GM19455 (cell line): ENCODE results near the gene UBE2Q1.
"Not testable (repeated sequence)": the region's sequence is repeated elsewhere in the genome, so short reads cannot be mapped to it uniquely, and the experiment has no call there.

ENCODE experiments used
- ATAC-seq: cut with Tn5 transposase; IDR thresholded peaks from one replicate; pipeline ENCODE4 v1.9.1; 2021; ENCODE audit not compliant: unreplicated experiment

The UBE2Q1 gene

DNA sequence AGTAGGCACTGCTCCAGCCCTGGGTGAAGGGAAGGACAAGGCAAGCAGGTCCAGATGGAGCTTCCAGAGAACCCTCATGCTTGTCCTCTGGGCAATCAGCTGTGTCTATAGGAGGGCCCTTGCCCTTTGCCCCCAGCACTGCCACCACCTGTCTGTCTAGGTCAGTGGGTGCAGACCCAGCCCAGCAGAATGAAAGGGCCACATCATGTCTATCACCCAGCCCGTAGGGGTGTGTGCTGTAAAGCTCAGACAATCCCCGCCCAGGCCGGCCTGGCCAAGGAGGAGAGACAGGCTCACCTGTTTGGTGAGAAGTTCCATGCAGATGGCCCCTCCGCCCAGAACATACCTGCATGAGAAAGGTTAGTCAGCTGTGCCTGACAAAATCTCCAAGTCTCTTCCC, 7.0 kb downstream of the UBE2Q1 start:
- no peak for ATAC-seq

DNA sequence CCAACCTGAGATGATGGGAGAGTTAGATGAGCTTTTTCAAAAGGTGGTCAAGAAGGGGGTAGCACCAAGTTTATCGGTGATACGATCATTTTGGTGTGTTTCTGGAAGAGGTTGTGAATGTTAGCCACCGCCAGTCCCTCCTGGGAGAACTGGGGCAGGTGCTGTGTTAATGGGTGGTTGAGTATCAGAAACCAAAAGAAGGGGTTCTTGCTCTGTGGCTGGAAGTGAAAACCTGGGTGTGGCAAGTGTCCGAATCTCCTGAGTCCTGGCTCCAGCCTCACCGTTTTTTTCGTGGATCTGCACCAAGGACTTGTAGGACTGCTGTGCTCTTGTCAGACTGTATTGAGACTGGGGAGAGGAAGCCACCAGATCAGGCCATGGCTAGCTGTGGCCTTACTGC, 7.8 kb downstream of the UBE2Q1 start:
- ATAC-seq = no peak

DNA sequence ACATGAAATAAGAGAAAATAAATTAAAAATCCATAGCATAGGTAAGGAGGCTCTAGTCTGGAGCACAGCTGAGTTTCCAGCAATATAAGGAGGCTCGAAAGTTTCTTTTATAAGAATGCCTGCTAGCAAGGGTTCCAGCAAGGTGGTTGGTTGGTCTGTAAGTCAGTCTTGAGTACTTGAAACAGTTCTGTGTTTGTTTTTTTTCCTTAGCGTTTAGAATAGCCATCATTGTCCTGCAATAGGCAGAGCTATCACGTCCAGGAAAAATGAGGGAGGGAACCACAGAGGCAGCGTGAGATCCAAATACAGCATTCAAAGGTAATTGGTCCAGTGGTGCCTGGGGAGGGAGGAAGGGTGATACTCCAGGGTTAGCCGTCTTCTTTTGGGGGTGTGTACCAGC, 8.4 kb downstream of the UBE2Q1 start:
- ATAC-seq = no peak

- no peak for ATAC-seq
These were observed 9.2 kb downstream of the UBE2Q1 start for GRCh38 chr1:154549202-154549770.

DNA sequence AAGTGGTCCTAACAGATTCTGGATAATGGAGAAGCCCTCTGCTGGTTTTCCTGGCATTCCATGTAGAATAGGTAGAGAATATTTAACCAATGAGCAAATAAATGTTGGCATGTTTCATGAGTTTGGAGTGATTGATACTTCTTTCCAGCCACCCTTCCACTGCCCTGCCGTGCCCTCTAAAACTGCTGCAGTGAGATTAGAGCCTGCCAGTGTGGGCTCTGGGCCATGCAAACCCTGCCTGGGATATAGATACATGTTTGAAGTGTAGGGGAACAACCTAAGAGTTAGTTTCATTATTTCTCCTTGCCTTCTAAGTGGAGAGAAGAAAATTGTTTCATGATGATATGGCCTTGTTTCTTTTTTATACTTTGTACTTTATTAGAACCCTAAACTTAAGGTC, 10.4 kb downstream of the UBE2Q1 start:
- ATAC-seq = no peak

DNA sequence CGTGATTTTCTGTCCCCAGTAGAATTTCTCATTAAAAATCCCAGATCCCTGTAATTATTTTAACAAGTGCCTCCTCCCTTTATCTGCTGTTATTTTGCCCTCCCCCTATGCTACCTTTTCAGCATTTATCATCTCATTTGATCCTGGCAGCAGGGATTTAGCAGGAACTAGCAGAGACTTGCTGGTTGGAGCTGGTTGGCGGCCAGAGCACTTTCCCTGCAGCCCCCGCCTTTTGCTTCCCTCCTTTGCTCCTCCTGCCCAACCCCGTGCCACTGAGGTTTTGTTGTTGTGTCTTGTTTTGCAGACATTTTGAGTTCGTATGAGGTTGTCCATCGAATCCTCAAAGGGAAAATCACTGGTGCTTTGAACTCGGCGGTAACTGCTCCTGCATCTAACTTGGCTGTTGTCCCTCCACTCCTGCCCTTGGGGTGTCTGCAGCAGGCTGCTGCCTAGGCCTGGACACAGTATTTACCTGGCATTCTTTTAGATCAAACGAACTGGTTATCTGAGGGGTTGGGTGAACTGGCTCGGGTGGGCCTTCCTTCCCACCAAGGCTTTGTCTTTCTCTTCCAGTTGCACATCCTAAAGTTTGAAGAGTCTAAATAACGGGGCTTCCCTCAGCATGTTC, 11.2 kb downstream of the UBE2Q1 start:
- ATAC-seq = no peak

- ATAC-seq = no peak
These were observed 12.0 kb downstream of the UBE2Q1 start for GRCh38 chr1:154546264-154547063.

DNA sequence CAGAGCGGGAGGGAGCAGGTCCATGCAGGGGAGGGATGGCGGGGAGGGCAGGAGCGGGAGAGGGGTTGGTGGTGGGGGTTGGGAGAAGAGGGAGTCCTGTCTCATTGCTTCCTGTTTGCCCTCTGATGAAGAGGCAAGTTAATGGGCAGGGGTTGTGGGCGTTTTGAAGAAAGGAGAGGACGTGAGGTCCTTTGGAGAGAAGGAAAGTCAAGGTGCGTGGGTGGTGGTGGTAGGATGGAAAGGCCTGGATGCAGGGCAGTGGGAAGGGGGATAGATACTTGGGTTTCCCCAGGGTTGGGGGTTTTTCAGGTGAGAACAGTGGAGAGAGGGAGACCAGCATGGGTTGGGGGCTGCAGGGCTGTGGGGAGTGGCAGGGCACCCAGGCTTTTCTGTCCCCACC, 17.2 kb downstream of the UBE2Q1 start:
- ATAC-seq = no peak

- ATAC-seq = no peak
These were observed 18.7 kb downstream of the UBE2Q1 start for GRCh38 chr1:154539486-154540483.

DNA sequence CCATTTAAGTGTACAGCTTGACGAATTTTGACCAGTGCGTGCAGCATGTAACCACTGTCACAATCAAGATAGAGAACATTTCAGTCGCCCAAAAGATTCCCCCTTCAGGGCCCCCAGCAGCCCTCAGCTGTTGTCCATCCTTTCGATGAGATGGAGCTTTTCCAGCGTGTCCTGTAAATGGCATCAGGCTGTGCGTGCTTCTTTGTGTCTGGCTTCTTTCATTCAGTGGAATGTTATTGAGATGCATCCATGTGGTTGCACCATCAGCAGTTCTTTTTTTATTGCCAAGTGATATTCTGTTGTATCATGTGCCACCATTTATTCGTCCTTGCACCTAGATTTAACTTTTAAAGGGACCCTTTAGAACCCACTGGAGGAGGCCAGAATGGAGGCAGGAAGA, 21.9 kb downstream of the UBE2Q1 start:
- ATAC-seq = no peak

DNA sequence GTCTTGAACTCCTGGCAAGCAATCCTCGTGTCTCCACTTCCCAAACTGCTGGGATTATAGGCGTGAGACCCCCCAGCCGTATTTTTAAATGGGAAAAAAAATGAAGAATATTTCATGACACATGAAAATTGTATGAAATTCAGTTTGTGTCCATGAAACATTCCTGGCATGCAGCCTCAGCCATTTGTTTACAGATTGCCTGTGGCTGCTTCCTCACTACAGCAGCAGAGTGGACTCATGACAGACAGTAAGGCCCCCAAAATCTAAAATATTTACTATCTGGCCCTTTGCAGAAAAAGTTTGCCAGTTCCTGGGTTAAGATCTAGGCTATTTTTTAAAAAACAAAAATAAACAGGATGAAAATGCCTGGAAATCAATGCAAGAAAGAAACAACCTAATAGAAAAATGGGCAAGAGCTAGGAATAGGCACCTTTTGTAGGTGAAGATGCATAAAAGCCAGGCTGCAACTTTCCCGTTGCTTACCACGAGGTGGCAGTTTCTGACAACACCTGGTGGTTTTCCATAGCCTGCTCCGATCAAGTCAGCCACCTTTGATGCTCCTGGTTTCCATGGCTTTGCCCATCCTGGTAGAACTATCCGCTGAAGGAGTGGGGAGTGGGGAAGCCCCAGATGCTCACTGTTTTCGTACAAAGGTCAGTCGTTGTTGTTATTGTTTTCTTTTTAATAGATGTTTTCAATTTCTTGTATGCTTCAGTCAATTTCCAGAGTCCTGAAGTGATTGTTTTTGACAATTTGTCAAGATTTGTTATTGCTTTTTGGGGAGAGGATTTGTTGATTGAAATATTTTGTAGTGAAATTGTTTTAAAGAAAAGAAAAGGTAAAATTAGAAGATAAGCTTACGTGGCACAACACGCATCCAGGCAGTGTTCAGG, 24.3 kb downstream of the UBE2Q1 start:
- ATAC-seq = no peak

GRCh38 chr1:154531950-154532349, 26.5 kb downstream of the UBE2Q1 start:
- not testable (repeated sequence) for ATAC-seq

DNA sequence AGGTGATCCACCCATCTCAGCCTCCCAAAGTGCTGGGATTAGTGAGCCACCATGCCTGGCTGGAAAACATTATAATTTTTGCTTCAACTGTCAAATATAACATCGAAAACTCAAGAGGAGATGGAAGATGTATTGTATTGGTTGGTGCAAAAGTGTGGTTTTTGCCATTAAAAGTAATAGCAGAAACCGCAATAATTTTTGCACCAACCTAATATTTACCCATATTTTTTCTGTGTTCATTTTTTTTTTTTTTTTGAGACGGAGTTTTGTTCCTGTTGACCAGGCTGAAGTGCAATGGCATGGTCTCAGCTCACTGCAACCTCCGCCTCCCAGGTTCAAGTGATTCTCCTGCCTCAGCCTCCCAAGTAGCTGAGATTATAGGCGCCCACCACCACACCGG, 29.2 kb downstream of the UBE2Q1 start:
- ATAC-seq = no peak

DNA sequence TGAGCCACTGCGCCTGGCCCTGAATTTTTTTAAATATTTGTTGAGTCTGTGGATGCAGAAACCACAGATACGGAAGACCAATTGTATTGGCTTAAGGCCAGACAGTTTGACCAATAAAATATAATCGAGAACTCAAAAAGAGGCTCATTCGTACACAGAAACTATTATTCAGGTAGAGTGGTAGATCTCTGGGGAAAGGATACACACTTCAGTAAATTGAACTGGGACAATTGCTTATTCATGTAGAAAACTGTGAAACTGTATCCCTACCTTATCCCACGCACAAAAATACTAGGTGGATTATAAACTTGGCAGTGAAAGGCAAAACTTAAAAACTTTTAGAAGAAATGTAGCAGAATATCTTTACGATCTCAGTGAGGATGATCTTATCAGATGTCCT, 31.3 kb downstream of the UBE2Q1 start:
- no peak for ATAC-seq

DNA sequence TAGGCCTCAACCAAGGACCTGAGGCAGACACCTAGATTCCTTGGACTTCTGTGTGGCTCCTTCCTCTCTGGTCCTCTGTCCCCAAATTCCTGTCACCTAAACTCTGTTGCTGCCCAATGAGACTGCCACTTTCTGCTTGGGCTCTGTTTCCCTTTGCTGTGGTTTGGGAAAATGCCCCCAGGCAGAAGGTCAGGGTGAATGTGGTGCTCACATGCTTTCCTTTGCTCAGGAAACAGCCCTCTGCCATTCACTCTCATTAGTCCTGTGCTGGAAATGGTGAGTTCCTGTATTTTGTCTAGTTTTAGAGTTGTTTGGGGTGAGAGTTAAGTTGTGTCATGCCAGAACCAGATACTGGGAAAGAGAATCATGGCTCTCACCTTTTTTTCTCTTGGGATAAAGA, 33.6 kb downstream of the UBE2Q1 start:
- ATAC-seq = no peak

GRCh38 chr1:154521695-154522094, 36.8 kb downstream of the UBE2Q1 start:
- ATAC-seq = no peak

- no peak for ATAC-seq
These were observed 38.1 kb downstream of the UBE2Q1 start for GRCh38 chr1:154520333-154520732.

DNA sequence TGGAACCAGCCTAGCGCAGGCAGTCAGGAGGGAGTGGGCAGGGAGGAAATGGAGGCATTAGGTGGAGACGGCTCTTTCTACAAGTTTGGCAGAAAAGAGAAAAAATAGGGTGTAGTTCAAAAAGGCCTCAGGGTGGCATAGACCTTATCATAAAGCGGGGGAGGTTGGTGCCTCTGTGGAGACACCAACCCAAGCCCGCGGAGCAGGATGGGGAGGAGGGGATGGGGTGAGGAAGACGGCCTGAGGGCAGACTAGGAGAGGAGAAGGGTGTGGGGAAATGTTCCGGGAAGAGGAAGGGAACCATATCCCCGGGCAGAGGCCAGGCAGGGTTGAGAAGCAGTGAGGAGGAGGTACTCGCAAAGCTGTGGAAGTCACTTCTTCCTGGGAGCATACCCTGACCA, 38.9 kb downstream of the UBE2Q1 start:
- no peak for ATAC-seq

DNA sequence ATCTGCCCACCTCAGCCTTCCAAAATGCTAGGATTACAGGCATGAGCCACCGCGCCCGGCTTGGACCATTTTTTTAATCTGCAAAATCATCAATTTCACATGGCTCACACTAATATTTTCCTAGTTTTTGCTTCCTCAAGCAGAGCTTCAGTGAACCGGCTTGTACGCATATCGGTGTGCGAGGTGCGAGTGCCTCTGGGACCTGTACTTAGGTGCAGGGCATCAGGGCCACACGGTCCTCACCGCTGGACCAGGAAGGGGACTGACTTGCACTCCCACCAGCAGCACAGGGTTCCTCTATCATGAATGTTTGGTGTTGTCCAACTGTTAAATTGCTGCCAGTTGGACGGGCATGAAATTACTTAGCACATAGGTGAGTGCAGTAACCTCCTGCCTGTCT, 40.8 kb downstream of the UBE2Q1 start:
- ATAC-seq = no peak

- ATAC-seq = no peak
These were observed 44.4 kb downstream of the UBE2Q1 start for GRCh38 chr1:154514066-154514553.
